Endothelial cell of umbilical vein (primary cell): ENCODE measurements around the gene PPME1. TPM values are rescaled to one million over a fixed set of nuclear protein-coding genes. Genes with fewer than 3 reads are reported as not detected.

Source experiments
- BruUV-seq: library from RNA; stranded (reverse); fragments of 400-500 nt; replicated peaks from 2 replicates; lab custom pipeline; 2021; lab: Mats Ljungman, UMichigan
- CTCF ChIA-PET: fragments of 300-600, 350-600 bp; sonication (Branson Sonifier 250); formaldehyde crosslinking; loops from one replicate; lab custom pipeline; 2021; ENCODE audit warnings: antibody characterized with exemption, inconsistent platforms; lab: Charles Lee
- POLR2A ChIA-PET: fragments of 300-600, 350-600 bp; sonication (Branson Sonifier 250); formaldehyde crosslinking; loops from one replicate; lab custom pipeline; 2021; ENCODE audit warnings: antibody characterized with exemption, inconsistent platforms; lab: Charles Lee
- DNase-seq: peaks from one replicate; pipeline ENCODE4 v3.0.0-alpha.2; 2011; ENCODE audit warnings: low read depth, low spot score
- FAIRE-seq: peaks from 2 replicates; lab custom pipeline; 2011; peaks lifted over from hg19 to GRCh38; lab: Jason Lieb, UNC
- H2AFZ ChIP-seq: 2 replicates; pipeline ENCODE4 v1.6.0; 2012; ENCODE audit warnings: low read depth, low read length, control low read depth, inconsistent platforms
- H3K27ac ChIP-seq: 2 replicates; pipeline ENCODE4 v1.5.1; 2011; ENCODE audit warnings: low read depth, mild to moderate bottlenecking, control low read depth, low read length, moderate library complexity; ENCODE audit not compliant: insufficient read depth
- H3K27me3 ChIP-seq, 2 experiments: 2 replicates each; pipeline versions ENCODE4 v1.6.0 to v1.6.1; 2011; ENCODE audit warnings: low read length in 2 of 2, mixed read lengths in 1 of 2; ENCODE audit not compliant: control insufficient read depth in 2 of 2, insufficient read depth in 2 of 2
- H3K36me3 ChIP-seq, 2 experiments: 2 replicates in 1 of 2; 3 replicates in 1 of 2; pipeline ENCODE4 v1.5.1; 2011; ENCODE audit warnings: low read length in 2 of 2, mild to moderate bottlenecking in 1 of 2, moderate library complexity in 1 of 2; ENCODE audit not compliant: control insufficient read depth in 2 of 2, insufficient read depth in 2 of 2; ENCODE audit errors: extremely low read depth in 1 of 2
- H3K4me1 ChIP-seq: 3 replicates; pipeline ENCODE4 v1.5.1; 2011; ENCODE audit warnings: mild to moderate bottlenecking, low read length; ENCODE audit not compliant: control insufficient read depth, insufficient read depth; ENCODE audit errors: extremely low read depth
- H3K4me2 ChIP-seq: 2 replicates; pipeline ENCODE4 v1.6.1; 2011; ENCODE audit warnings: low read length, control low read depth, mixed read lengths; ENCODE audit not compliant: insufficient read depth
- H3K4me3 ChIP-seq, 3 experiments: fragments of 200-600 bp in 1 of 3; sonication (generic), shearing (Covaris generic) in 1 of 3; replicated peaks in 1 of 3; 2 replicates each; pipeline ENCODE4 v1.5.1; 2011 to 2016; ENCODE audit warnings: control low read depth in 3 of 3, low read length in 3 of 3, mild to moderate bottlenecking in 2 of 3, inconsistent platforms in 1 of 3, low read depth in 1 of 3, moderate library complexity in 1 of 3; ENCODE audit not compliant: insufficient read depth in 1 of 3
- H3K79me2 ChIP-seq: 2 replicates; pipeline ENCODE4 v1.6.0; 2012; ENCODE audit warnings: low read length, inconsistent platforms; ENCODE audit not compliant: control insufficient read depth, insufficient read depth
- H3K9ac ChIP-seq: replicated peaks from 2 replicates; pipeline ENCODE3; 2011; ENCODE audit warnings: low read length, control low read depth; ENCODE audit not compliant: insufficient read depth; ENCODE audit errors: extremely low read depth
- H3K9me1 ChIP-seq: replicated peaks from 3 replicates; pipeline ENCODE4 v1.6.0; 2011; ENCODE audit warnings: mild to moderate bottlenecking, low read length; ENCODE audit not compliant: control insufficient read depth, insufficient read depth; ENCODE audit errors: extremely low read depth
- H3K9me3 ChIP-seq: replicated peaks from 2 replicates; pipeline ENCODE4 v1.5.1; 2012; ENCODE audit warnings: low read length, inconsistent platforms; ENCODE audit not compliant: control insufficient read depth, insufficient read depth
- H4K20me1 ChIP-seq: replicated peaks from 2 replicates; pipeline ENCODE3; 2011; ENCODE audit warnings: mild to moderate bottlenecking, low read length; ENCODE audit not compliant: control insufficient read depth, insufficient read depth; ENCODE audit errors: extremely low read depth
- JUN ChIP-seq: IDR thresholded peaks from 2 replicates; pipeline ENCODE4 v1.6.1; 2011; ENCODE audit warnings: borderline replicate concordance, low read depth; ENCODE audit not compliant: insufficient read length, insufficient read depth
- MYC ChIP-seq: IDR thresholded peaks from one replicate; pipeline ENCODE4 v1.6.1; 2011; ENCODE audit warnings: mild to moderate bottlenecking, low read depth, low read length
- POLR2A ChIP-seq: IDR thresholded peaks from 2 replicates; pipeline ENCODE4 v1.6.1; 2012; ENCODE audit warnings: low read depth, mild to moderate bottlenecking, control low read depth, low read length
- POLR2AphosphoS5 ChIP-seq: IDR thresholded peaks from 2 replicates; pipeline ENCODE4 v1.6.1; 2012; ENCODE audit warnings: low read depth, mild to moderate bottlenecking, control low read depth, low read length, moderate library complexity; ENCODE audit not compliant: insufficient read depth
- dilution Hi-C: fragments of 300-500 bp; cut with MboI; formaldehyde crosslinking; loops from one replicate; pipeline ENCODE4 v1.15.0; 2019; ENCODE audit warnings: low sequenced_read_pairs; ENCODE audit not compliant: extremely low pct_ligation_motif_present
- intact Hi-C: fragments of 100-400 bp; cut with micrococcal nuclease; formaldehyde crosslinking; loops from one replicate; pipeline ENCODE4 v1.10.0; 2022
- polyA plus RNA-seq, 4 experiments: library from polyadenylated mRNA; depleted of rRNA in 3 of 4; stranded (reverse) in 3 of 4; unstranded in 1 of 4; fragments of >200 nt; gene quantifications; 2 replicates each; pipeline versions ENCODE4 v1.2.1 to v1.2.3, GENCODE V29; 2011 to 2012; ENCODE audit warnings: missing spikeins in 1 of 4
- total RNA-seq: library from RNA; stranded (reverse); gene quantifications from 2 replicates; pipeline ENCODE4 v1.2.3, GENCODE V29; 2021
- TF ChIP-seq, protein P1 (sequence below), 2 donors: IDR thresholded peaks; 1 replicate in 1 of 2; 2 replicates in 1 of 2; pipeline ENCODE4 v1.5.1; 2011; ENCODE audit warnings: low read length in 2 of 2, mild to moderate bottlenecking in 2 of 2, moderate library complexity in 2 of 2, control low read depth in 1 of 2, inconsistent platforms in 1 of 2, low read depth in 1 of 2; ENCODE audit not compliant: insufficient read depth in 1 of 2; ENCODE audit errors: extremely low read depth in 1 of 2
- TF ChIP-seq, protein P2 (sequence below): IDR thresholded peaks from 2 replicates; pipeline ENCODE4 v1.6.1; 2011; ENCODE audit not compliant: insufficient read depth, insufficient read length

Gene PPME1
- total and polyA plus RNA-seq, 2 donors (not counting 3 experiments of a cell fraction or from before 2014, with no cell fraction given): 37.2 to 49.9 TPM

DNA sequence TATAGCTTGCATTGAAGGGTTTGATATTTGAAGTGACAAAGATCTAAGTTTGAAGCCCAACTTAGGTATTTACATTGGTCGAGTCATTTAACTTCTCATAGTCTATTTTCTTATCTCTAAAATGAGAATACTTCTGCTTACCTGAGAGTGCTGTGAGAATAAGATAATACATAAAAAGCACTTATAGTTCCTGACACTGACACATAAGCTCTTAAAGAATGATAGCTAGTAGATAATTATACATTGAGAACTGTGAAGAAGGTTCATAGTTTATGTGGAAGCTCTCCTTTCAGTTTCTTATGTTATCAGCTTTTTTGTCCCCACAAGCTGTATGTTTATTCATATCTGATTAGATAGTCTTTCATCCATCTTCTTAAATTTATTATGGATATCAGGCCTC, 4.8 kb downstream of the PPME1 start:
- Histone ChIP-seq H3K4me3 (no peak overlapping the region), H3K79me2 (peaks cover 16% of the 10 kb centered on the region), H4K20me1 (no peaks in the 10 kb centered on the region), H3K4me2 (no peak overlapping the region), H3K9me1 (no peaks in the 10 kb centered on the region), H3K36me3 (no peaks in the 10 kb centered on the region), H3K4me1 (peaks cover 7% of the 10 kb centered on the region), H2AFZ (no peak overlapping the region), H3K27ac (no peak overlapping the region), H3K9ac (no peak overlapping the region), H3K27me3 (no peaks in the 10 kb centered on the region), H3K9me3 (no peaks in the 10 kb centered on the region)
- FAIRE-seq (no peak), DNase-seq (no peak)
- intact Hi-C loops (no loop called here), dilution Hi-C loops (no loop called here)
- TF ChIP-seq, protein P1, sequence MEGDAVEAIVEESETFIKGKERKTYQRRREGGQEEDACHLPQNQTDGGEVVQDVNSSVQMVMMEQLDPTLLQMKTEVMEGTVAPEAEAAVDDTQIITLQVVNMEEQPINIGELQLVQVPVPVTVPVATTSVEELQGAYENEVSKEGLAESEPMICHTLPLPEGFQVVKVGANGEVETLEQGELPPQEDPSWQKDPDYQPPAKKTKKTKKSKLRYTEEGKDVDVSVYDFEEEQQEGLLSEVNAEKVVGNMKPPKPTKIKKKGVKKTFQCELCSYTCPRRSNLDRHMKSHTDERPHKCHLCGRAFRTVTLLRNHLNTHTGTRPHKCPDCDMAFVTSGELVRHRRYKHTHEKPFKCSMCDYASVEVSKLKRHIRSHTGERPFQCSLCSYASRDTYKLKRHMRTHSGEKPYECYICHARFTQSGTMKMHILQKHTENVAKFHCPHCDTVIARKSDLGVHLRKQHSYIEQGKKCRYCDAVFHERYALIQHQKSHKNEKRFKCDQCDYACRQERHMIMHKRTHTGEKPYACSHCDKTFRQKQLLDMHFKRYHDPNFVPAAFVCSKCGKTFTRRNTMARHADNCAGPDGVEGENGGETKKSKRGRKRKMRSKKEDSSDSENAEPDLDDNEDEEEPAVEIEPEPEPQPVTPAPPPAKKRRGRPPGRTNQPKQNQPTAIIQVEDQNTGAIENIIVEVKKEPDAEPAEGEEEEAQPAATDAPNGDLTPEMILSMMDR (IDR thresholded peaks at IDR 0.05; ENCODE audit: extremely low read depth in 1 of 2, insufficient read depth in 1 of 2, low read depth in 1 of 2, low read length in 2 of 2): no peak
- TF ChIP-seq POLR2A (no peak), MYC (no peak), POLR2AphosphoS5 (no peak), JUN (no peak)
- TF ChIP-seq, protein P2, sequence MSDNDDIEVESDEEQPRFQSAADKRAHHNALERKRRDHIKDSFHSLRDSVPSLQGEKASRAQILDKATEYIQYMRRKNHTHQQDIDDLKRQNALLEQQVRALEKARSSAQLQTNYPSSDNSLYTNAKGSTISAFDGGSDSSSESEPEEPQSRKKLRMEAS: no peak
- BruUV-seq: no TSS peak
- ChIA-PET POLR2A (no interaction called here), CTCF (interaction anchor here (1.5 to 1.6 kb wide), 2 partner anchors 8 to 11 kb away, joined by 3 to 4 read pairs; no protein-coding TSS in a partner anchor)
